Subcutaneous adipose tissue (tissue), 4 donors: ENCODE measurements around the gene CLRN2. TPM values are rescaled to one million over a fixed set of nuclear protein-coding genes. Genes with fewer than 3 reads are reported as not detected.

Experiments
- CTCF ChIP-seq: fragments of 450-650 bp; IDR thresholded peaks from one replicate; pipeline ENCODE4 v1.5.1; 2016; ENCODE audit warnings: low read depth, mild to moderate bottlenecking, control low read depth, antibody characterized with exemption, moderate library complexity
- total RNA-seq, 4 donors: library from RNA; depleted of rRNA; stranded (reverse); fragments of >200 nt; gene quantifications; one replicate each; pipeline ENCODE4 v1.1.0, GENCODE V29; 2016

The CLRN2 gene
- total RNA-seq, 4 donors from 2014 or later: not detected

- no peak for TF ChIP-seq CTCF
Measured at GRCh38 chr4:17480210-17480927, 34.6 kb upstream of the CLRN2 start.

- no peak for TF ChIP-seq CTCF
Measured at GRCh38 chr4:17480955-17481354, 34.0 kb upstream of the CLRN2 start.

DNA sequence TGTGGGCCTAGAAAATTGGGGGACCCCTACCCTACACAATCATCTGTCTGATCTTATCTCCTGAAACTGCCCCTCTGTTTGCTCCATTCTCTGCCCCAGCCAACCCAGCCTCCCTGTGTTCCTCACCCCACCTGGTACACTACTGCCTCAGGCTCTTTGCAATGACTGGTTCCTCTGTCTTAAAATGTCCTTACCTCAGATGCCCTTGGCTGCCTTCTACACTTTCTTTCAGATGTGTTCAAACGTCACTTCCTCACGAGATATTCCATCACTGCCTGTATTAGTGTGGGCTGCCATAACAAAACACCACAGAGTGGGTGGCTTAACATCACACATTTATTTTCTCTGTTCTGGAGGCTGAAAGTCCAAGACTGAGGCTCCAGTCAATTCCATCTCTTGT is 32.2 kb upstream of the CLRN2 start:
- no peak for TF ChIP-seq CTCF

GRCh38 chr4:17489123-17489522 is 25.8 kb upstream of the CLRN2 start:
- TF ChIP-seq CTCF: no peak

GRCh38 chr4:17489721-17490120 is 25.2 kb upstream of the CLRN2 start:
- TF ChIP-seq CTCF: no peak

GRCh38 chr4:17490575-17491059 is 24.3 kb upstream of the CLRN2 start:
- TF ChIP-seq CTCF: no peak

GRCh38 chr4:17491196-17491595 is 23.8 kb upstream of the CLRN2 start:
- TF ChIP-seq CTCF: no peak
